Epithelial cell of esophagus (primary cell): Measurements from ENCODE around the gene IGFBP2.

Experiments
- DNase-seq: peaks from one replicate; pipeline ENCODE4 v3.0.0; 2010; ENCODE audit warnings: low read depth
- H3K4me3 ChIP-seq: 2 replicates; pipeline ENCODE4 v1.5.1; 2011; ENCODE audit warnings: mild to moderate bottlenecking, low read length, control low read depth
- CTCF ChIP-seq: IDR thresholded peaks from 2 replicates; pipeline ENCODE4 v1.5.1; 2011; ENCODE audit warnings: low read depth, mild to moderate bottlenecking, low read length, control low read depth, inconsistent platforms; ENCODE audit not compliant: insufficient read depth; ENCODE audit errors: missing control alignments

The IGFBP2 gene

GRCh38 chr2:216603010-216603883 lies 30.0 kb upstream of the IGFBP2 start:
- H3K4me3 ChIP-seq, result no peak overlapping the region
- peak; percentile 31 for DNase-seq
- TF ChIP-seq CTCF, result no peak

- H3K4me3 ChIP-seq, result no peak overlapping the region
- DNase-seq, result peak; percentile 35
- TF ChIP-seq CTCF, result no peak
Observed at GRCh38 chr2:216603884-216604245, 29.4 kb upstream of the IGFBP2 start.

GRCh38 chr2:216604458-216604857 lies 28.8 kb upstream of the IGFBP2 start:
- DNase-seq, result no peak
- TF ChIP-seq CTCF, result no peak
- H3K4me3 ChIP-seq, result no peak overlapping the region

- TF ChIP-seq CTCF, result no peak
- DNase-seq, result no peak
- no peak overlapping the region for H3K4me3 ChIP-seq
Observed at GRCh38 chr2:216606551-216607276, 26.5 kb upstream of the IGFBP2 start.

- no peak for DNase-seq
- TF ChIP-seq CTCF, result no peak
- H3K4me3 ChIP-seq, result no peak overlapping the region
Observed at GRCh38 chr2:216607277-216607560, 26.0 kb upstream of the IGFBP2 start.

GRCh38 chr2:216608525-216608924 lies 24.7 kb upstream of the IGFBP2 start:
- no peak for TF ChIP-seq CTCF
- no peak overlapping the region for H3K4me3 ChIP-seq
- DNase-seq, result no peak
